GM19463 (cell line): ENCODE data around the gene ALOX15B.

Experiments
- ATAC-seq: cut with Tn5 transposase; IDR thresholded peaks from one replicate; pipeline ENCODE4 v1.9.1; 2021; ENCODE audit warnings: mild to moderate bottlenecking, moderate library complexity; ENCODE audit not compliant: unreplicated experiment

The ALOX15B gene

DNA sequence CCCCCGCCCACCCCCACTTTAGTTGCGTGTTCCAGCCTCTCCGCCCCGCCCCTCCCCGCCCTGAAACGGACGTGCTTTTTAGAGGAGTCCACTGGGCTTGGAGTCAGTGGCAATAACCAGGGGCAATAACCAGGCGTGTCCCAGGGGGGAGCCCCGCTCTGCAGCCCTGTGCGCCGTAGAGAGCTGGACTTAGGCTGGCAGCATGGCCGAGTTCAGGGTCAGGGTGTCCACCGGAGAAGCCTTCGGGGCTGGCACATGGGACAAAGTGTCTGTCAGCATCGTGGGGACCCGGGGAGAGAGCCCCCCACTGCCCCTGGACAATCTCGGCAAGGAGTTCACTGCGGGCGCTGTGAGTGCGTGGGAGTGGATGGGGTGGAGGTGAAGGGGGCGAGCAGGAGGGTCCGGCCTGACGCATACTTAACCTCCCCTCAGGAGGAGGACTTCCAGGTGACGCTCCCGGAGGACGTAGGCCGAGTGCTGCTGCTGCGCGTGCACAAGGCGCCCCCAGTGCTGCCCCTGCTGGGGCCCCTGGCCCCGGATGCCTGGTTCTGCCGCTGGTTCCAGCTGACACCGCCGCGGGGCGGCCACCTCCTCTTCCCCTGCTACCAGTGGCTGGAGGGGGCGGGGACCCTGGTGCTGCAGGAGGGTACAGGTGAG is at the start of gene ALOX15B:
ALOX15B (plus strand) TSS at position 106 of the 657 bp plus-strand sequence; CDS start at position 203, 97 bp downstream.
- no peak for ATAC-seq

DNA sequence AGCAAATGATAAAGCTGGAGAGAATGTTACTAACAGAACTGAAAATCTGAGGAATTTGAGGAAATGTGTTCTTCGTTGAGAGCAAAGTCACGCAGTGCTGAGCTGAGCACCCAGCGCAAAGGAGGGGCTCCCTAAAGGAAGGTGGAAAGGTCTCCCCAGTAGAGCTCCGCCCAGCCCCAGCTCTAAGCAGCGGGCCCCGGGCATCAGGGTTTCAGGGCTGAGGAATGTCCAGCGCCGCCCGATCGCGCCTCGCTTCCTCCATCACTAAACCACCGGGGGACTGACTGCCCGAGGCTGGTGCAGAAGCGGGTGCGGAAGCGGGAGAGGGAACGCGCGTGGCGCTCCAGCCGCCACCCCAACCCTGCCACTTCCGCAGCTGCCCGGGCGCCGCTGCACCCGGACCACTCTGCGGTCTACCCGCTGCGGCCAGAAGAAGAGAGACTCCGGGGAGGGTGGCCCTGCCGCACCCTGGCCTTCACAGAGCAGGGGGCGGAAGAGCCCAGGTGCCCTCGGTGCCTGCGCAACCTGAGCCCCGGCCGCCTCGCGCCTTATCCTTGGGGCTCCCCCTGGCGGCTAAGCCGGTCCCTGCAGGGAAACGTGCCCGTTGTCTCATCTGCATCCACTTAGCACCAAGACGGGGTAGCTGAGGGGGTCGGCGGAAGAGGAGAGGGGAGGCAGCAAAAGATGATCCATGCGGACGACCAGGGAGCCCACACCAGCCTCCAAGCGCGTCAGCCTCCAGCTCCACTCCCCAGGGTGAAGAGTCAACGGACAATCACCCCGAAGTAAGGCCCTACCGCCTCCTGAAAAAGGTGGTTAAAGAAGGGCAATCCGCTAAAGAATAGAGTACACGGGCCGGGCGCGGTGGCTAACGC is 48.8 kb upstream of the ALOX15B start:
- peak; percentile 75 for ATAC-seq

- no peak for ATAC-seq
Measured at GRCh38 chr17:7992516-7992915, 46.3 kb upstream of the ALOX15B start.

DNA sequence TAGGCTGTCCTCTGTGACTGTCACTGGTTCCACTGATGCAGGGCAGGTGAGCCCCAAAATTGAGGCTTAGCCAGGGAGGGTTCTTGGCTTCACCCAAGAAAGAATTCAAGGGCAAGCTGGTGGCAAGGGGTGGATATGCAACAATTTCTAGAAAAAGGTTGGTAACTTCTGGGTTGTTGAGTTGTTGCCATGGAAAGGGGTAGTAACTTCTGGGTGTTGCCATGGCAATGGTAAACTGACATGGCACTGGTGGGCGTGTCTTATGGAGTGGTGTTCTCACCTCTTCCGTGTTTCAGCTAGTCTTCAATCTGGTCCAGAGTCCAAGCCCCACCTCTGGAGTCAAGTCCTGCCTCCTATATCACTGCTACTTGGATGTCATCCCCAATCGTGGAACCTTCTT is 45.9 kb upstream of the ALOX15B start:
- ATAC-seq = no peak

DNA sequence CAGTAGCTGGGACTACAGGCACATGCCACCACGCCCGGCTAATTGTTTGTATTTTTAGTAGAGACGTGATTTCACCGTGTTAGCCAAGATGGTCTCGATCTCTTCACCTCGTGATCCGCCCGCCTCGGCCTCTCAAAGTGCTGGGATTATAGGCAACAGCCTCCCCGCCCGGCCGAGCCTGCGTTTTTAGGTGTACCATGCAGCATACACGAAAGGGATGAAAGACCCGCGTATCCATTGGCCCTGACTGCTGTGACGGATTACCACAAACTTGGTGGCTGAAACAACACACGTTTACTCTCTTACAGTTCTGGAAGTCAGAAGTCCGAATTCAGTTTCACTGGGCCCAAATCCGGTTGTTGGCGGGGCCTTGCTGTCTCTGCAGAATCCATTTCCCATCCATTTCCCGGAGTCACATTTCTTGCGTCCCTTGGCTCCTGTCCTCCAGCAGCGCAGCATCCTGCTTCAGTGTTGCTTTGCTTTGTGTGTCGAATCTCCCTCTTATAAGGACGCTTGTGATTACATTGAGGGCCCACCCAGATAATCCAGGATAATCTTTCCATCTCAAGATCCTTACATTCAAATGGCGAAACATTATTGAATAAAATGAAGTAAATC is 44.8 kb upstream of the ALOX15B start:
- no peak for ATAC-seq

GRCh38 chr17:7995724-7996123 is 43.1 kb upstream of the ALOX15B start:
- ATAC-seq = no peak

DNA sequence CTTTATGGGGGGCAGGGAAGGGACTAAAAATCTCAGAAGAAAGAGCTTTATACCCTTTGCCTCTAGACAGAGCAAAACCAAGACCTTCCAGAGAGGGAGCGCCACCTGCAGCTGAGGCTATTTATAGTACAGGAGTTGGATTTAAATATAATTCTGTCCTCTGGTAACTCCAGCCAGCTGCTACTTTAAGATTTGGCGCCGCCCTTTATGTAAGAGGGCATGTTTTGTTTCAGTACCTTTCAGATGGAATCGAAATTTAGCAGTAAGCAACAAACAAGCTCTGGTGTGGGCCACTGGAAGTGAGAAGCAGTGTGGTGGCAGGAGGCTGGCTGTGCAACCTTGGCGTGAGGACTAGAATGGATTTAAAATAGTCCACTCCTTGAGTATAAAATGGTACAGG is 41.7 kb upstream of the ALOX15B start:
- no peak for ATAC-seq

GRCh38 chr17:8001976-8002720 is 36.7 kb upstream of the ALOX15B start, which contains the start of gene GUCY2D:
GUCY2D (plus strand) TSS chr17:8002615; CDS start chr17:8003048, 433 bp downstream.
- no peak for ATAC-seq

DNA sequence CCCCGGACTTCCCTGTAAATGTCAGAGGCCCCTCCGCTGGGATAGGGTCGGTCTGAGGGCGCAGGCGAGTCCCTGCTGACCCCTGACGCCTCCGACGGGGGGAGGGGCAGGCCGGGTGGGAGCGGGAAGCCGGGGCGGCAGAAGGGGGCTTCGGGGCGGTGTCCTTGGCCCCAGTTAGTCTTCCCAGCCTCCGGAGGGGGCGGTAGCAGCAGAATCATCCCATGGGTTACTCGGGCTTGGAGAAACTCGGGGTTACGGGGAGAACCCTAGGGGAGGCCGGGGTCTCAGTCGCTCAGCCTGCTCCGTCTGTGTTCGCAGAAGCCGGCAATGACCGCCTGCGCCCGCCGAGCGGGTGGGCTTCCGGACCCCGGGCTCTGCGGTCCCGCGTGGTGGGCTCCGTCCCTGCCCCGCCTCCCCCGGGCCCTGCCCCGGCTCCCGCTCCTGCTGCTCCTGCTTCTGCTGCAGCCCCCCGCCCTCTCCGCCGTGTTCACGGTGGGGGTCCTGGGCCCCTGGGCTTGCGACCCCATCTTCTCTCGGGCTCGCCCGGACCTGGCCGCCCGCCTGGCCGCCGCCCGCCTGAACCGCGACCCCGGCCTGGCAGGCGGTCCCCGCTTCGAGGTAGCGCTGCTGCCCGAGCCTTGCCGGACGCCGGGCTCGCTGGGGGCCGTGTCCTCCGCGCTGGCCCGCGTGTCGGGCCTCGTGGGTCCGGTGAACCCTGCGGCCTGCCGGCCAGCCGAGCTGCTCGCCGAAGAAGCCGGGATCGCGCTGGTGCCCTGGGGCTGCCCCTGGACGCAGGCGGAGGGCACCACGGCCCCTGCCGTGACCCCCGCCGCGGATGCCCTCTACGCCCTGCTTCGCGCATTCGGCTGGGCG is 35.9 kb upstream of the ALOX15B start:
- no peak for ATAC-seq

DNA sequence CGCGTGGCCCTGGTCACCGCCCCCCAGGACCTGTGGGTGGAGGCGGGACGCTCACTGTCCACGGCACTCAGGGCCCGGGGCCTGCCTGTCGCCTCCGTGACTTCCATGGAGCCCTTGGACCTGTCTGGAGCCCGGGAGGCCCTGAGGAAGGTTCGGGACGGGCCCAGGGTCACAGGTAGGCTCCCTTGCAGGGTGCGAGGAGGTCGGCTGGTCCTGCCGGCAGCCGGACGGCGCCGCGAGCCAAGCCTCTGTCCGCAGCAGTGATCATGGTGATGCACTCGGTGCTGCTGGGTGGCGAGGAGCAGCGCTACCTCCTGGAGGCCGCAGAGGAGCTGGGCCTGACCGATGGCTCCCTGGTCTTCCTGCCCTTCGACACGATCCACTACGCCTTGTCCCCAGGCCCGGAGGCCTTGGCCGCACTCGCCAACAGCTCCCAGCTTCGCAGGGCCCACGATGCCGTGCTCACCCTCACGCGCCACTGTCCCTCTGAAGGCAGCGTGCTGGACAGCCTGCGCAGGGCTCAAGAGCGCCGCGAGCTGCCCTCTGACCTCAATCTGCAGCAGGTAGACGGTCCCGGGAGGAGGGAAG is 35.2 kb upstream of the ALOX15B start:
- no peak for ATAC-seq

DNA sequence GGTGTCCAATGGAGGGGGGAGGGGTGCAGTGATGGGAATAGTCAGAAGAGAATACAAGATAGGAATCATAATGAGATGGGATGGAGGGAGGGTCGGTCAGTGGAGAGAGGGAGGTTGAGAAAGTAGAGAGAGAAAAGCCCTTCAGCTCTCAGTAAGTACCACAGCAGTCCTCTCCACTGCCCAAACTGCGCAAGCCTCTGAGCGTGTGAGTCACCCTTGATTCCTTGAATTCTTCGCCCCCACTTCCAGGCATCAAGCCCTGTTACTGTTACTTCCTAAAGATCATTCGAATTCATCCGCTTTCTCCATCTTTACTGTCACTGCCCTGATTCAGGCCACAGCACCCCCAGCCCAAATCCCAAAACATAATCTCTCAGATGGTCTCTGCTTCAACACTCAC is 34.0 kb upstream of the ALOX15B start:
- no peak for ATAC-seq

- no peak for ATAC-seq
Measured at GRCh38 chr17:8005357-8005756, 33.5 kb upstream of the ALOX15B start.

GRCh38 chr17:8005967-8006730 is 32.7 kb upstream of the ALOX15B start:
- ATAC-seq = no peak

GRCh38 chr17:8006836-8007680 is 31.8 kb upstream of the ALOX15B start:
- no peak for ATAC-seq

DNA sequence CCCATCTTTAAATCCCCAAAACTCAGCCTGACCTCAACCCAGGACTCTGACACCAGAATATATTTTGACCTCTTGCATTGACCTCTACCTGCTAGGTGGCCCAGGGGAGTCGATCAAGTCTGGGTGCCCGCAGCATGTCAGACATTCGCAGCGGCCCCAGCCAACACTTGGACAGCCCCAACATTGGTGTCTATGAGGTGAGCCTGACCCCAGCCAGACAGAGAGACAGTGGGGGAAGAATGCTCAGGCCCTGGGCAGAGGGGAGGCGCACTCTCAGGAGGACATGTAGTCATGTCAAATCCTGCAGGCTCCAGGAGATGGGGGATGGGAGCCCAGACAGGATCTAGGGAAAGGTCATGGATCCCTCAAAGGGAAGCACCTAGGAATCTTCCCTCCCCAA is 31.0 kb upstream of the ALOX15B start:
- ATAC-seq = no peak

DNA sequence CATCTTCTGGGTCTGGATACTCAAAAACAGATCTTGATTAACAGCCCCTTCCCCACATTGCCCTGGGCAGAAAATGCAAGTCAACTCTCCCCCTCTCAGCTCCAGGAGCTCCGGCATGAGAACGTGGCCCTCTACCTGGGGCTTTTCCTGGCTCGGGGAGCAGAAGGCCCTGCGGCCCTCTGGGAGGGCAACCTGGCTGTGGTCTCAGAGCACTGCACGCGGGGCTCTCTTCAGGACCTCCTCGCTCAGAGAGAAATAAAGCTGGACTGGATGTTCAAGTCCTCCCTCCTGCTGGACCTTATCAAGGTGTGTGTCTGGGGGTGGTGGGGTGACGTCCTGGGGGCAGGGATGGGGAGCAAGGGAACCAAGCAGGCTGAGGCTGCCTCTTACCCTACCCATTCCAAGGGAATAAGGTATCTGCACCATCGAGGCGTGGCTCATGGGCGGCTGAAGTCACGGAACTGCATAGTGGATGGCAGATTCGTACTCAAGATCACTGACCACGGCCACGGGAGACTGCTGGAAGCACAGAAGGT is 26.7 kb upstream of the ALOX15B start:
- no peak for ATAC-seq

- no peak for ATAC-seq
Measured at GRCh38 chr17:8012996-8013640, 25.7 kb upstream of the ALOX15B start.
